HG03354 (cell line): ENCODE data around the gene CCDC150.
A peak's percentile ranks its signal among the peaks of the same experiment; 100 is the strongest.
"Not testable (repeated sequence)": the region's sequence is repeated elsewhere in the genome, so short reads cannot be mapped to it uniquely, and the experiment has no call there.

Source experiments
- ATAC-seq: cut with Tn5 transposase; IDR thresholded peaks from one replicate; pipeline ENCODE4 v1.9.1; 2021; ENCODE audit warnings: mild to moderate bottlenecking; ENCODE audit not compliant: unreplicated experiment, poor library complexity, severe bottlenecking

The CCDC150 gene

GRCh38 chr2:196639180-196640030 is at the start of gene CCDC150:
CCDC150 (plus strand) TSS chr2:196639715; CDS start chr2:196639767, 52 bp downstream.
- peak; percentile 99 for ATAC-seq

- no peak for ATAC-seq
Measured at GRCh38 chr2:196590286-196590685, 49.2 kb upstream of the CCDC150 start.

- ATAC-seq: no peak
Measured at GRCh38 chr2:196591004-196591403, 48.5 kb upstream of the CCDC150 start.

- ATAC-seq: no peak
Measured at GRCh38 chr2:196591621-196592022, 47.9 kb upstream of the CCDC150 start.

GRCh38 chr2:196592331-196592910 is 47.1 kb upstream of the CCDC150 start:
- peak; percentile 35 for ATAC-seq

GRCh38 chr2:196592911-196593881 is 46.3 kb upstream of the CCDC150 start, which contains the start of gene HECW2:
HECW2 (minus strand) TSS chr2:196593554.
- peak; percentile 70 for ATAC-seq

GRCh38 chr2:196594158-196594557 is 45.4 kb upstream of the CCDC150 start:
- ATAC-seq: no peak

GRCh38 chr2:196597531-196597930 is 42.0 kb upstream of the CCDC150 start:
- no peak for ATAC-seq

- ATAC-seq: no peak
Measured at GRCh38 chr2:196598412-196598811, 41.1 kb upstream of the CCDC150 start.

- no peak for ATAC-seq
Measured at GRCh38 chr2:196598846-196599245, 40.7 kb upstream of the CCDC150 start.

- ATAC-seq: no peak
Measured at GRCh38 chr2:196601430-196602306, 37.8 kb upstream of the CCDC150 start.

- ATAC-seq: no peak
Measured at GRCh38 chr2:196604196-196604595, 35.3 kb upstream of the CCDC150 start.

- no peak for ATAC-seq
Measured at GRCh38 chr2:196606516-196606915, 33.0 kb upstream of the CCDC150 start.

GRCh38 chr2:196607073-196607472 is 32.4 kb upstream of the CCDC150 start:
- no peak for ATAC-seq

GRCh38 chr2:196607896-196608295 is 31.6 kb upstream of the CCDC150 start:
- not testable (repeated sequence) for ATAC-seq

- no peak for ATAC-seq
Measured at GRCh38 chr2:196609806-196610205, 29.7 kb upstream of the CCDC150 start.

GRCh38 chr2:196610796-196611195 is 28.7 kb upstream of the CCDC150 start:
- ATAC-seq: no peak

- ATAC-seq: no peak
Measured at GRCh38 chr2:196613302-196613701, 26.2 kb upstream of the CCDC150 start.

GRCh38 chr2:196617430-196617829 is 22.1 kb upstream of the CCDC150 start:
- no peak for ATAC-seq
